K562 (cell line): Measurements from ENCODE around the gene ATG14.

Source experiments
- FOXK2 ChIP-seq, 2 experiments: fragments of 450-650 bp; IDR thresholded peaks in 1 of 2; conservative IDR thresholded peaks in 1 of 2; 2 replicates each; pipeline ENCODE4 v1.6.1; 2016; ENCODE audit warnings: low read depth in 2 of 2, mild to moderate bottlenecking in 1 of 2
- MAFF ChIP-seq: IDR thresholded peaks from 2 replicates; pipeline ENCODE4 v1.6.1; 2012; ENCODE audit warnings: low read length, improper control_type of control experiment
- NFIC ChIP-seq: fragments of 450-650 bp; IDR thresholded peaks from 2 replicates; pipeline ENCODE4 v1.6.1; 2017; ENCODE audit warnings: mild to moderate bottlenecking, inconsistent platforms
- XRCC3 ChIP-seq: fragments of 450-650 bp; IDR thresholded peaks from 2 replicates; pipeline ENCODE4 v1.6.1; 2017; ENCODE audit warnings: mild to moderate bottlenecking, moderate library complexity
- ZNF134 ChIP-seq: fragments of 250-450 bp; sonication (Bioruptor Pico); conservative IDR thresholded peaks from 2 replicates; pipeline ENCODE4 v1.4.0; 2020
- ZNF707 ChIP-seq: fragments of 250-450 bp; sonication (Bioruptor Pico); conservative IDR thresholded peaks from 2 replicates; pipeline ENCODE4 v1.8.0; 2022; ENCODE audit warnings: inconsistent platforms, mild to moderate bottlenecking, moderate library complexity
- TF ChIP-seq, protein P1 (sequence below): fragments of 250-450 bp; sonication (Bioruptor Pico); IDR thresholded peaks from 2 replicates; pipeline ENCODE4 v1.4.0; 2020; ENCODE audit warnings: mild to moderate bottlenecking, moderate library complexity

DNA sequence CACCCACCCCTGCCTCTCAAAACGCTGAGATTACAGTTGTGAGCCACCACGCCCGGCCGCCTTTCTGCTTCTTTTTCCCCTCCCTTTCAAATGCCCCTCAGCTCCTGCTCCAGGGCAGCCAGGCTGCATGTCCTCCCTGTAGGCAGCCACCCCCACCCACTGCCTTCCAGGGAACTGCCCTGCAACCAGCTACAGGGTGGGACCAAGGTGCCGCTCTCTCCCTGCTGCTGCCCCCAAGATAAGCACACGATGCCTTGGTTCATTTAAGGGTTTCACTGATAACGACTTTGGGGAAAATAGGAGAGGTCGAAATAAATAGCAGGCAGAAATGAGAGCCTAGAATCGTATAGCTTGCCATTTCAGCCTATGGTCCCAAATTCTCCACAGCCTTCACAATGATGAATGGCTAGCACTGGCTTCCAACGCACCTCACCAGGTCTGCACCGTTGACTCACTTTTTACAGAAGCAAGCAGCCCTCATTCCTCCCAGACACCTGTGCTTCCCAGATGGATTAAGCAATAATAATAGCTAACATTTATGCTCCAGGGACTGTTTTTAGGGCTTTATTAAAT lies 40.7 kb downstream of the ATG14 start:
- TF ChIP-seq ZNF134 (CRISPR knock-in tag), result no peak
- TF ChIP-seq NFIC, result peak; percentile 38; the same call in 1 of the 2 replicates
- TF ChIP-seq, protein P1, sequence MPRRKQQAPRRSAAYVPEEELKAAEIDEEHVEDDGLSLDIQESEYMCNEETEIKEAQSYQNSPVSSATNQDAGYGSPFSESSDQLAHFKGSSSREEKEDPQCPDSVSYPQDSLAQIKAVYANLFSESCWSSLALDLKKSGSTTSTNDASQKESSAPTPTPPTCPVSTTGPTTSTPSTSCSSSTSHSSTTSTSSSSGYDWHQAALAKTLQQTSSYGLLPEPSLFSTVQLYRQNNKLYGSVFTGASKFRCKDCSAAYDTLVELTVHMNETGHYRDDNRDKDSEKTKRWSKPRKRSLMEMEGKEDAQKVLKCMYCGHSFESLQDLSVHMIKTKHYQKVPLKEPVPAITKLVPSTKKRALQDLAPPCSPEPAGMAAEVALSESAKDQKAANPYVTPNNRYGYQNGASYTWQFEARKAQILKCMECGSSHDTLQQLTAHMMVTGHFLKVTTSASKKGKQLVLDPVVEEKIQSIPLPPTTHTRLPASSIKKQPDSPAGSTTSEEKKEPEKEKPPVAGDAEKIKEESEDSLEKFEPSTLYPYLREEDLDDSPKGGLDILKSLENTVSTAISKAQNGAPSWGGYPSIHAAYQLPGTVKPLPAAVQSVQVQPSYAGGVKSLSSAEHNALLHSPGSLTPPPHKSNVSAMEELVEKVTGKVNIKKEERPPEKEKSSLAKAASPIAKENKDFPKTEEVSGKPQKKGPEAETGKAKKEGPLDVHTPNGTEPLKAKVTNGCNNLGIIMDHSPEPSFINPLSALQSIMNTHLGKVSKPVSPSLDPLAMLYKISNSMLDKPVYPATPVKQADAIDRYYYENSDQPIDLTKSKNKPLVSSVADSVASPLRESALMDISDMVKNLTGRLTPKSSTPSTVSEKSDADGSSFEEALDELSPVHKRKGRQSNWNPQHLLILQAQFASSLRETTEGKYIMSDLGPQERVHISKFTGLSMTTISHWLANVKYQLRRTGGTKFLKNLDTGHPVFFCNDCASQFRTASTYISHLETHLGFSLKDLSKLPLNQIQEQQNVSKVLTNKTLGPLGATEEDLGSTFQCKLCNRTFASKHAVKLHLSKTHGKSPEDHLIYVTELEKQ, result no peak
- TF ChIP-seq XRCC3, result no peak
- no peak for TF ChIP-seq FOXK2 (conservative IDR thresholded peaks at IDR 0.05 in 1 of 2, IDR thresholded peaks at IDR 0.05 in 1 of 2; ENCODE audit: low read depth in 2 of 2)
- TF ChIP-seq MAFF, result no peak
- no peak for TF ChIP-seq ZNF707 (CRISPR knock-in tag)
